Astrocyte (in vitro differentiated cells and primary cell): ENCODE results near the gene PLAC8. TPM values are rescaled to one million over a fixed set of nuclear protein-coding genes. Genes with fewer than 3 reads are reported as not detected.
A peak's percentile ranks its signal among the peaks of the same experiment; 100 is the strongest.

Experiments
- DNase-seq: peaks from one replicate; pipeline ENCODE4 v3.0.0-alpha.2; 2010; ENCODE audit warnings: low read depth
- FAIRE-seq: peaks from 2 replicates; lab custom pipeline; 2011; peaks lifted over from hg19 to GRCh38; lab: Jason Lieb, UNC
- H2AFZ ChIP-seq: 2 replicates; pipeline ENCODE4 v1.6.0; 2012; ENCODE audit warnings: low read depth, low read length, inconsistent platforms
- H3K27ac ChIP-seq: 2 replicates; pipeline ENCODE4 v1.5.1; 2011; ENCODE audit warnings: low read depth, low read length, inconsistent platforms
- H3K27me3 ChIP-seq: 2 replicates; pipeline ENCODE4 v1.6.0; 2011; ENCODE audit warnings: low read length, inconsistent platforms; ENCODE audit not compliant: insufficient read depth
- H3K36me3 ChIP-seq: 2 replicates; pipeline ENCODE4 v1.5.1; 2011; ENCODE audit warnings: low read length, inconsistent platforms; ENCODE audit not compliant: insufficient read depth
- H3K4me1 ChIP-seq: 2 replicates; pipeline ENCODE4 v1.5.1; 2011; ENCODE audit warnings: low read length, inconsistent platforms; ENCODE audit not compliant: insufficient read depth
- H3K4me2 ChIP-seq: 2 replicates; pipeline ENCODE4 v1.6.0; 2012; ENCODE audit warnings: low read length, inconsistent platforms
- H3K4me3 ChIP-seq: 2 replicates; pipeline ENCODE4 v1.5.1; 2011; ENCODE audit warnings: low read depth, mild to moderate bottlenecking, low read length, inconsistent platforms; ENCODE audit not compliant: insufficient read depth
- H3K79me2 ChIP-seq: 2 replicates; pipeline ENCODE4 v1.6.0; 2012; ENCODE audit warnings: mild to moderate bottlenecking, low read length, inconsistent platforms; ENCODE audit not compliant: insufficient read depth
- H3K9ac ChIP-seq: 2 replicates; pipeline ENCODE4 v1.6.0; 2012; ENCODE audit warnings: mild to moderate bottlenecking, low read length, inconsistent platforms
- H3K9me3 ChIP-seq: 2 replicates; pipeline ENCODE4 v1.5.1; 2012; ENCODE audit warnings: low read depth, mild to moderate bottlenecking, low read length, inconsistent platforms; ENCODE audit not compliant: insufficient read depth
- H4K20me1 ChIP-seq: 2 replicates; pipeline ENCODE4 v1.6.0; 2012; ENCODE audit warnings: low read length, inconsistent platforms; ENCODE audit not compliant: insufficient read depth
- H3K27ac Mint-ChIP-seq: one replicate; pipeline ENCODE4 v1.8.0; 2021; ENCODE audit warnings: mild to moderate bottlenecking, mixed read lengths; ENCODE audit not compliant: unreplicated experiment
- H3K27me3 Mint-ChIP-seq: one replicate; pipeline ENCODE4 v1.8.0; 2021; ENCODE audit warnings: low read depth, mixed read lengths; ENCODE audit not compliant: unreplicated experiment
- H3K36me3 Mint-ChIP-seq: one replicate; pipeline ENCODE4 v1.8.0; 2021; ENCODE audit warnings: low read depth, mixed read lengths; ENCODE audit not compliant: unreplicated experiment
- H3K4me1 Mint-ChIP-seq: one replicate; pipeline ENCODE4 v1.8.0; 2021; ENCODE audit warnings: low read depth, mixed read lengths; ENCODE audit not compliant: unreplicated experiment
- H3K4me3 Mint-ChIP-seq: one replicate; pipeline ENCODE4 v1.8.0; 2021; ENCODE audit warnings: mild to moderate bottlenecking, moderate library complexity, mixed read lengths; ENCODE audit not compliant: unreplicated experiment
- H3K9me3 Mint-ChIP-seq: one replicate; pipeline ENCODE4 v1.8.0; 2021; ENCODE audit warnings: mild to moderate bottlenecking, mixed read lengths; ENCODE audit not compliant: unreplicated experiment
- EZH2 ChIP-seq: IDR thresholded peaks from 2 replicates; pipeline ENCODE4 v1.6.1; 2012; ENCODE audit warnings: mild to moderate bottlenecking, low read length, inconsistent platforms; ENCODE audit not compliant: insufficient read depth
- total RNA-seq: library from RNA; stranded (reverse); gene quantifications from 2 replicates; pipeline ENCODE4 v1.2.1, GENCODE V29; 2021
- TF ChIP-seq, protein P1 (sequence below): IDR thresholded peaks from 2 replicates; pipeline ENCODE4 v1.5.1; 2011; ENCODE audit warnings: low read depth, mild to moderate bottlenecking, inconsistent platforms, low read length, moderate library complexity; ENCODE audit not compliant: insufficient read depth

PLAC8 gene
- total RNA-seq, 1 donor from 2014 or later: 27.8 TPM

DNA sequence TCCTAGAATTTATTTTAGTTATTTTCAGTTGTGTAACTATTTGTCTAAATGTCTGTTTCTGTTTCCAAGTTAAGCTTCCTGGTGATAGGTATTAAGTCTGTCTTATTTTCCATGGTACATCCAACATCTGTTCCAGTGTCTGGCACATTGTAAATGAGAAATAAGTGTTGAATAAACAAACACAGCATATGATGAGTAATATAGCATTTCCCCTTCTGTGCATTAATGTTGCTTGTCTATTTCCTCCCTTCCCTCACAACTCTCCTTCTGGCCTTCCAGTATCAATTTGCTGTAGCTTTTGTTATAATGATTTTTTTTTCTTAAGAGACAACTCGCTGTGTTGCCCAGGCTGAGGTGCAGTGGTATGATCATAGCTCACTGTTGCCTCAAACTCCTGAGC, 43.4 kb downstream of the PLAC8 start:
- Histone ChIP-seq H3K4me2 (no peak overlapping the region), H4K20me1 (no peaks in the 10 kb centered on the region), H3K4me1 (peaks cover 3% of the 10 kb centered on the region), H3K79me2 (no peaks in the 10 kb centered on the region), H3K9me3 (no peaks in the 10 kb centered on the region), H2AFZ (no peak overlapping the region), H3K9ac (no peak overlapping the region), H3K27me3 (no peaks in the 10 kb centered on the region), H3K4me3 (no peak overlapping the region), H3K36me3 (peaks cover 22% of the 10 kb centered on the region), H3K27ac (no peak overlapping the region)
- FAIRE-seq (peak; percentile 26), DNase-seq (peak; percentile 2)
- Mint-ChIP-seq H3K4me1 (peaks cover 11% of the 10 kb centered on the region), H3K27me3 (no peaks in the 10 kb centered on the region), H3K4me3 (no peak overlapping the region), H3K9me3 (no peaks in the 10 kb centered on the region), H3K36me3 (peaks cover 9% of the 10 kb centered on the region), H3K27ac (no peak overlapping the region)
- TF ChIP-seq, protein P1, sequence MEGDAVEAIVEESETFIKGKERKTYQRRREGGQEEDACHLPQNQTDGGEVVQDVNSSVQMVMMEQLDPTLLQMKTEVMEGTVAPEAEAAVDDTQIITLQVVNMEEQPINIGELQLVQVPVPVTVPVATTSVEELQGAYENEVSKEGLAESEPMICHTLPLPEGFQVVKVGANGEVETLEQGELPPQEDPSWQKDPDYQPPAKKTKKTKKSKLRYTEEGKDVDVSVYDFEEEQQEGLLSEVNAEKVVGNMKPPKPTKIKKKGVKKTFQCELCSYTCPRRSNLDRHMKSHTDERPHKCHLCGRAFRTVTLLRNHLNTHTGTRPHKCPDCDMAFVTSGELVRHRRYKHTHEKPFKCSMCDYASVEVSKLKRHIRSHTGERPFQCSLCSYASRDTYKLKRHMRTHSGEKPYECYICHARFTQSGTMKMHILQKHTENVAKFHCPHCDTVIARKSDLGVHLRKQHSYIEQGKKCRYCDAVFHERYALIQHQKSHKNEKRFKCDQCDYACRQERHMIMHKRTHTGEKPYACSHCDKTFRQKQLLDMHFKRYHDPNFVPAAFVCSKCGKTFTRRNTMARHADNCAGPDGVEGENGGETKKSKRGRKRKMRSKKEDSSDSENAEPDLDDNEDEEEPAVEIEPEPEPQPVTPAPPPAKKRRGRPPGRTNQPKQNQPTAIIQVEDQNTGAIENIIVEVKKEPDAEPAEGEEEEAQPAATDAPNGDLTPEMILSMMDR: no peak
- TF ChIP-seq EZH2: no peak

DNA sequence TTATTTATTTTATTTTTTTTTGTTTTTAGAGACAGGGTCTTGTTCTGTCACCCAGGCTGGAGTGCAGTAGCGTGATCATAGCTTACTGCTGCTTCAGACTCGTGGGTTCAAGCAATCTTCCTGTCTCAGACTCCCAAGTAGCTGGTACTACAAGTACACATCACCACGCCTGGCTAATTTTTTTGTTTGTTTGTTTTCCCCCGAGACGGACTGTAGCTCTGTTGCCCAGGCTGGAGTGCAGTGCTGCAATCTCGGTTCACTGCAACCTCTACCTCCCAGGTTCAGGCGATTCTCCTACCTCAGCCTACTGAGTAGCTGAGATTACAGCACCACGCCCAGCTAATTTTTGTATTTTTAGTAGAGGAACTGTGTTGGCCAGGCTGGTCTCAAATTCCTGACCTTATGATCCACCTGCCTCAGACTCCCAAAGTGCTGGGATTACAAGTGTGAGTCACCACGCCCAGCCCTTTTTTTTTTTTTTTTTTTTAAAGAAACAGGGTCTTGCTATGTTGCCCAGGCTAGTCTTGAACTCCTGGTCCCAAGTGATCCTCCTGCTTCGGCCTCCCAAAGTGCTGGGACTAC, 47.4 kb downstream of the PLAC8 start:
- H3K27me3 ChIP-seq: no peaks in the 10 kb centered on the region
- Mint-ChIP-seq H3K4me3 (no peak overlapping the region), H3K36me3 (peaks cover 10% of the 10 kb centered on the region), H3K27ac (no peak overlapping the region), H3K27me3 (no peaks in the 10 kb centered on the region), H3K4me1 (no peaks in the 10 kb centered on the region), H3K9me3 (no peaks in the 10 kb centered on the region)
- no peak overlapping the region for H2AFZ ChIP-seq
- H3K79me2 ChIP-seq: no peaks in the 10 kb centered on the region
- no peaks in the 10 kb centered on the region for H4K20me1 ChIP-seq
- DNase-seq: no peak
- peaks cover 3% of the 10 kb centered on the region for H3K4me1 ChIP-seq
- no peaks in the 10 kb centered on the region for H3K9me3 ChIP-seq
- no peak overlapping the region for H3K4me2 ChIP-seq
- peaks cover 20% of the 10 kb centered on the region for H3K36me3 ChIP-seq
- no peak overlapping the region for H3K4me3 ChIP-seq
- no peak overlapping the region for H3K9ac ChIP-seq
- H3K27ac ChIP-seq: no peak overlapping the region
- no peak for FAIRE-seq
- TF ChIP-seq, protein P1: no peak
- no peak for TF ChIP-seq EZH2

DNA sequence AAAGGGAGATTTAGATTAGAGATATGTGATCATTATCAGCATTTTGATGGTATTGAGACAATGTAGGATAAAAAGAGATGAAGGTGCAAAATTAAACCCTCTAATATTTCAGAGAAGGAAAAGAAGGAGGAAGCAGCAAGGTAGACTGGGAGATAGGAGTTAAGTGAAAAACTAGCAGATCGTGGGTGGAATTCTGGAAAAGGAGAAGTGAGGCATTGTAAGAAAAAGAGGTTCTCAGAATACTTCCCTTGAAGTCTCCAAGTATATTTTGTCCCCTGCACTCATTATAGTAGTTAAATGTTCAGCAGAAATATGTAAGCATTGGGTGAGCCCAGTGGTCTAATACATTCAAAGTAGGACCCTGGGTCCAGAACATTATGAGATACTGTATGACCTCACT, 49.3 kb downstream of the PLAC8 start:
- H2AFZ ChIP-seq: no peak overlapping the region
- H4K20me1 ChIP-seq: no peaks in the 10 kb centered on the region
- Mint-ChIP-seq H3K4me1 (no peaks in the 10 kb centered on the region), H3K36me3 (peaks cover 10% of the 10 kb centered on the region), H3K4me3 (no peak overlapping the region), H3K9me3 (no peaks in the 10 kb centered on the region), H3K27ac (no peak overlapping the region), H3K27me3 (no peaks in the 10 kb centered on the region)
- no peaks in the 10 kb centered on the region for H3K27me3 ChIP-seq
- no peak for DNase-seq
- H3K4me2 ChIP-seq: no peak overlapping the region
- H3K9me3 ChIP-seq: no peaks in the 10 kb centered on the region
- peaks cover 20% of the 10 kb centered on the region for H3K36me3 ChIP-seq
- no peak overlapping the region for H3K9ac ChIP-seq
- no peak for FAIRE-seq
- H3K27ac ChIP-seq: no peak overlapping the region
- no peaks in the 10 kb centered on the region for H3K79me2 ChIP-seq
- H3K4me3 ChIP-seq: no peak overlapping the region
- H3K4me1 ChIP-seq: peaks cover 3% of the 10 kb centered on the region
- TF ChIP-seq, protein P1: no peak
- no peak for TF ChIP-seq EZH2
